Naive thymus-derived CD4-positive, alpha-beta T cell (primary cell): ENCODE data around the gene MCC. TPM values are rescaled to one million over a fixed set of nuclear protein-coding genes. Genes with fewer than 3 reads are reported as not detected.
A peak's percentile ranks its signal among the peaks of the same experiment; 100 is the strongest.

Source experiments
- ATAC-seq: fragments of 150-1000 bp; cut with Tn5 transposase; 2 replicates; pipeline ENCODE4 v1.10.0; 2021; ENCODE audit warnings: mild to moderate bottlenecking, moderate library complexity
- CTCF ChIA-PET: fragments of 350-600 bp; sonication (Branson Sonifier 250); formaldehyde crosslinking; loops from one replicate; lab custom pipeline; 2021; ENCODE audit warnings: antibody characterized with exemption; lab: Charles Lee
- POLR2A ChIA-PET: fragments of 350-600 bp; sonication (Branson Sonifier 250); formaldehyde crosslinking; loops from one replicate; lab custom pipeline; 2021; ENCODE audit warnings: antibody characterized with exemption, inconsistent platforms; lab: Charles Lee
- DNase-seq, 9 donors: peaks; one replicate each; pipeline versions ENCODE4 v3.0.0 to v3.0.0-alpha.2; 2020 to 2022; ENCODE audit warnings: mixed read lengths in 1 of 9
- H3K27ac ChIP-seq: one replicate; pipeline ENCODE4 v1.7.0; 2013; ENCODE audit warnings: mild to moderate bottlenecking, low read depth, low read length, moderate library complexity
- H3K27me3 ChIP-seq, 2 donors: one replicate each; pipeline ENCODE4 v1.7.0; 2013; ENCODE audit warnings: low read length in 2 of 2, mild to moderate bottlenecking in 2 of 2, moderate library complexity in 2 of 2; ENCODE audit not compliant: control insufficient read depth in 2 of 2, insufficient read depth in 2 of 2
- H3K36me3 ChIP-seq, 3 experiments: 1 replicate in 2 of 3; 2 replicates in 1 of 3; pipeline ENCODE4 v1.7.0; 2013; ENCODE audit warnings: low read length in 3 of 3, mild to moderate bottlenecking in 3 of 3, moderate library complexity in 1 of 3; ENCODE audit not compliant: insufficient read depth in 3 of 3, control insufficient read depth in 2 of 3
- H3K4me1 ChIP-seq, 2 donors: one replicate each; pipeline ENCODE4 v1.7.0; 2013; ENCODE audit warnings: low read length in 2 of 2, mild to moderate bottlenecking in 2 of 2, moderate library complexity in 1 of 2; ENCODE audit not compliant: control insufficient read depth in 2 of 2, insufficient read depth in 2 of 2
- H3K4me3 ChIP-seq: 2 replicates; pipeline ENCODE4 v1.7.0; 2013; ENCODE audit warnings: mild to moderate bottlenecking, low read length
- H3K9me3 ChIP-seq, 3 experiments: 1 replicate in 2 of 3; 2 replicates in 1 of 3; pipeline ENCODE4 v1.7.0; 2013; ENCODE audit warnings: low read length in 3 of 3; ENCODE audit not compliant: control insufficient read depth in 2 of 3
- H3K27ac Mint-ChIP-seq, 9 donors: one replicate each; pipeline ENCODE4 v1.8.0; 2020 to 2022; ENCODE audit warnings: mixed read lengths in 9 of 9, mild to moderate bottlenecking in 8 of 9, moderate library complexity in 5 of 9, inconsistent platforms in 2 of 9
- H3K27me3 Mint-ChIP-seq, 5 donors: one replicate each; pipeline ENCODE4 v1.8.0; 2021 to 2022; ENCODE audit warnings: mixed read lengths in 5 of 5, mild to moderate bottlenecking in 1 of 5
- H3K36me3 Mint-ChIP-seq, 5 donors: one replicate each; pipeline ENCODE4 v1.8.0; 2020 to 2022; ENCODE audit warnings: mixed read lengths in 5 of 5, mild to moderate bottlenecking in 3 of 5, inconsistent platforms in 1 of 5
- H3K4me1 Mint-ChIP-seq, 7 donors: one replicate each; pipeline ENCODE4 v1.8.0; 2020 to 2022; ENCODE audit warnings: mixed read lengths in 7 of 7, mild to moderate bottlenecking in 3 of 7, inconsistent platforms in 1 of 7
- H3K4me3 Mint-ChIP-seq, 10 donors: one replicate each; pipeline ENCODE4 v1.8.0; 2020 to 2022; ENCODE audit warnings: mild to moderate bottlenecking in 10 of 10, mixed read lengths in 10 of 10, moderate library complexity in 6 of 10, inconsistent platforms in 2 of 10
- H3K9me3 Mint-ChIP-seq, 11 donors: one replicate each; pipeline ENCODE4 v1.8.0; 2020 to 2022; ENCODE audit warnings: mixed read lengths in 11 of 11, mild to moderate bottlenecking in 4 of 11, inconsistent platforms in 1 of 11, moderate library complexity in 1 of 11
- intact Hi-C, 2 donors: fragments of 100-400 bp; cut with micrococcal nuclease; formaldehyde crosslinking; loops; one replicate each; pipeline ENCODE4 v1.15.1; 2023
- polyA plus RNA-seq, 2 donors: library from polyadenylated mRNA; unstranded; fragments of 300-500 nt; fragmentation: Illumina TruSeq; gene quantifications; one replicate each; pipeline ENCODE4 v1.2.3, GENCODE V29; 2021
- total RNA-seq, 6 experiments: library from RNA in 5 of 6; stranded (reverse) in 5 of 6; gene quantifications; 1 replicate in 5 of 6; 2 replicates in 1 of 6; pipeline ENCODE4 v1.2.3 and lab custom pipeline; 2021 to 2026

The MCC gene
- total and polyA plus RNA-seq, 7 experiments from 2014 or later: 0.56 to 3.0 (median 0.89) TPM

- Histone ChIP-seq H3K27me3 (no peaks in the 10 kb centered on the region), H3K9me3 (no peaks in the 10 kb centered on the region), H3K4me1 (peaks cover 0 to 4% of the 10 kb centered on the region in 2 donors), H3K27ac (no peak overlapping the region), H3K4me3 (no peak overlapping the region), H3K36me3 (peaks cover 0 to 12% (median 0%) of the 10 kb centered on the region in 3 experiments)
- no peak for DNase-seq
- Mint-ChIP-seq H3K4me1 (peaks cover 0 to 10% (median 0%) of the 10 kb centered on the region in 7 donors), H3K36me3 (peaks cover 3 to 23% (median 16%) of the 10 kb centered on the region in 5 donors), H3K27ac (peak overlapping the region in 2 of 9 donors; percentile 41 to 62), H3K9me3 (no peaks in the 10 kb centered on the region), H3K4me3 (no peak overlapping the region), H3K27me3 (no peaks in the 10 kb centered on the region)
- no peak for ATAC-seq
- intact Hi-C loops: loop anchor here in 1 of 2 donors (5.0 kb wide), 1 partner anchor 34 kb away; no protein-coding TSS in a partner anchor
- CTCF ChIA-PET: no interaction called here
- POLR2A ChIA-PET: interaction anchor here (0.8 kb wide), 1 partner anchor 11 kb away, joined by 4 read pairs; no protein-coding TSS in a partner anchor
Measured at GRCh38 chr5:113031557-113031956, 456.7 kb downstream of the MCC start.

GRCh38 chr5:113031104-113031503, 457.1 kb downstream of the MCC start:
- DNase-seq: no peak
- Histone ChIP-seq H3K4me3 (no peak overlapping the region), H3K9me3 (no peaks in the 10 kb centered on the region), H3K36me3 (peaks cover 0 to 16% (median 0%) of the 10 kb centered on the region in 3 experiments), H3K4me1 (peaks cover 0 to 4% of the 10 kb centered on the region in 2 donors), H3K27me3 (no peaks in the 10 kb centered on the region), H3K27ac (no peak overlapping the region)
- intact Hi-C loops: loop anchor here in 1 of 2 donors (5.0 kb wide), 1 partner anchor 34 kb away; no protein-coding TSS in a partner anchor
- no peaks in the 10 kb centered on the region for H3K27me3 Mint-ChIP-seq
- ATAC-seq: no peak
- no peaks in the 10 kb centered on the region for H3K9me3 Mint-ChIP-seq
- POLR2A ChIA-PET: interaction anchor here (0.8 kb wide), 1 partner anchor 10 kb away, joined by 4 read pairs; no protein-coding TSS in a partner anchor
- no peak overlapping the region for H3K4me3 Mint-ChIP-seq
- CTCF ChIA-PET: no interaction called here
- peak overlapping the region in 3 of 9 donors; percentile 28 to 52 (median 51) for H3K27ac Mint-ChIP-seq
- H3K4me1 Mint-ChIP-seq: peaks cover 0 to 10% (median 0%) of the 10 kb centered on the region in 7 donors
- H3K36me3 Mint-ChIP-seq: peaks cover 5 to 27% (median 17%) of the 10 kb centered on the region in 5 donors

DNA sequence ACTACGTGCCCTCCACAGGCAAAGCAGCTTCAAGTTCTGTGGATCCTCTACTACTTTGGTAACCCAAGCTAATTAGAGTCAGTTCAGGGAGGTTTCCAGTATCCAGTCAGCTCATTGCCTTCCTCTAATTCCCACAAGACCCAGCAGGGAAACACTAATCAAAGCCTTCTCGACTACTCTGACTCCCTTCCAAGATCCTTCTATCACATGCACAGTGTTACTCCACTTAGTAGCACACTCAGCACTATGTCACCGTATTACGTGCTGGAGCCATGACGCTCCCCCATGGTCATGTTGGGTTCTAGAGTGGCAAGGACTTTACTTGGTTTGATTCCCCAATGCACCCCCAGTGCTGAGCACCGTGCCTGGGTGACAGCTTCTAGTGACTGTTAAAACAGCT, 458.6 kb downstream of the MCC start:
- H3K27ac Mint-ChIP-seq: peak overlapping the region in 5 of 9 donors; percentile 2 to 54 (median 14)
- ATAC-seq (no peak), DNase-seq (no peak)
- Histone ChIP-seq H3K9me3 (no peaks in the 10 kb centered on the region), H3K4me1 (peaks cover 0 to 4% of the 10 kb centered on the region in 2 donors), H3K36me3 (peaks cover 0 to 16% (median 0%) of the 10 kb centered on the region in 3 experiments), H3K27ac (no peak overlapping the region), H3K4me3 (no peak overlapping the region), H3K27me3 (no peaks in the 10 kb centered on the region)
- H3K9me3 Mint-ChIP-seq: no peaks in the 10 kb centered on the region
- no peaks in the 10 kb centered on the region for H3K27me3 Mint-ChIP-seq
- peaks cover 0 to 14% (median 0%) of the 10 kb centered on the region in 7 donors for H3K4me1 Mint-ChIP-seq
- no peak overlapping the region for H3K4me3 Mint-ChIP-seq
- H3K36me3 Mint-ChIP-seq: peaks cover 5 to 33% (median 22%) of the 10 kb centered on the region in 5 donors
- ChIA-PET CTCF (no interaction called here), POLR2A (no interaction called here)
- intact Hi-C loops: loop anchor here in 1 of 2 donors (5.0 kb wide), 1 partner anchor 32 kb away; no protein-coding TSS in a partner anchor

GRCh38 chr5:113027431-113027830, 460.8 kb downstream of the MCC start:
- no peak overlapping the region for H3K27ac ChIP-seq
- peaks cover 1 to 34% (median 20%) of the 10 kb centered on the region in 7 donors for H3K4me1 Mint-ChIP-seq
- H3K36me3 Mint-ChIP-seq: peaks cover 5 to 33% (median 27%) of the 10 kb centered on the region in 5 donors
- CTCF ChIA-PET: interaction anchor here (0.5 to 0.7 kb wide), 3 partner anchors 29 to 600 kb away, joined by 3 to 7 read pairs (median 3); no protein-coding TSS in a partner anchor
- peaks cover 0 to 16% (median 0%) of the 10 kb centered on the region in 3 experiments for H3K36me3 ChIP-seq
- peaks cover 11 to 13% of the 10 kb centered on the region in 2 donors for H3K4me1 ChIP-seq
- DNase-seq (no peak), ATAC-seq (no peak)
- POLR2A ChIA-PET: interaction anchor here (1.2 kb wide), 1 partner anchor 14 kb away, joined by 5 read pairs; no protein-coding TSS in a partner anchor
- intact Hi-C loops: no loop called here
- no peak overlapping the region for H3K4me3 ChIP-seq
- peak overlapping the region in 2 of 9 donors; percentile 51 to 77 for H3K27ac Mint-ChIP-seq
- no peak overlapping the region for H3K4me3 Mint-ChIP-seq
- H3K27me3 Mint-ChIP-seq: no peaks in the 10 kb centered on the region
- H3K27me3 ChIP-seq: no peaks in the 10 kb centered on the region
- no peaks in the 10 kb centered on the region for H3K9me3 Mint-ChIP-seq
- no peaks in the 10 kb centered on the region for H3K9me3 ChIP-seq

GRCh38 chr5:113027015-113027414, 461.2 kb downstream of the MCC start:
- Histone ChIP-seq H3K36me3 (peaks cover 0 to 16% (median 0%) of the 10 kb centered on the region in 3 experiments), H3K27ac (no peak overlapping the region), H3K27me3 (no peaks in the 10 kb centered on the region), H3K9me3 (no peaks in the 10 kb centered on the region), H3K4me1 (peaks cover 16 to 17% of the 10 kb centered on the region in 2 donors), H3K4me3 (no peak overlapping the region)
- peak overlapping the region in 6 of 9 donors; percentile 32 to 86 (median 64) for H3K27ac Mint-ChIP-seq
- intact Hi-C loops: no loop called here
- ChIA-PET POLR2A (no interaction called here), CTCF (no interaction called here)
- H3K4me3 Mint-ChIP-seq: no peak overlapping the region
- peaks cover 4 to 39% (median 24%) of the 10 kb centered on the region in 7 donors for H3K4me1 Mint-ChIP-seq
- peaks cover 5 to 33% (median 27%) of the 10 kb centered on the region in 5 donors for H3K36me3 Mint-ChIP-seq
- no peaks in the 10 kb centered on the region for H3K9me3 Mint-ChIP-seq
- H3K27me3 Mint-ChIP-seq: no peaks in the 10 kb centered on the region
- DNase-seq (no peak), ATAC-seq (no peak)

GRCh38 chr5:113026211-113026610, 462.0 kb downstream of the MCC start:
- H3K9me3 ChIP-seq: no peaks in the 10 kb centered on the region
- peaks cover 24 to 25% of the 10 kb centered on the region in 2 donors for H3K4me1 ChIP-seq
- Mint-ChIP-seq H3K4me3 (no peak overlapping the region), H3K4me1 (peaks cover 10 to 47% (median 32%) of the 10 kb centered on the region in 7 donors), H3K27me3 (no peaks in the 10 kb centered on the region), H3K27ac (peak overlapping the region in 5 of 9 donors; percentile 46 to 86 (median 76)), H3K36me3 (peaks cover 5 to 33% (median 31%) of the 10 kb centered on the region in 5 donors), H3K9me3 (no peaks in the 10 kb centered on the region)
- POLR2A ChIA-PET: no interaction called here
- CTCF ChIA-PET: no interaction called here
- intact Hi-C loops: no loop called here
- H3K27me3 ChIP-seq: no peaks in the 10 kb centered on the region
- no peak overlapping the region for H3K27ac ChIP-seq
- ATAC-seq (no peak), DNase-seq (no peak)
- no peak overlapping the region for H3K4me3 ChIP-seq
- H3K36me3 ChIP-seq: peaks cover 0 to 16% (median 0%) of the 10 kb centered on the region in 3 experiments
